22Rv1 (cell line): ENCODE measurements around the gene MAP3K20.

Experiments
- H3K27ac ChIP-seq: fragments of 450-650 bp; 2 replicates; pipeline ENCODE4 v1.5.1; 2017
- CTCF ChIP-seq: fragments of 450-650 bp; IDR thresholded peaks from 2 replicates; pipeline ENCODE4 v1.5.1; 2017; ENCODE audit warnings: mild to moderate bottlenecking
- ZFX ChIP-seq: fragments of 450-650 bp; IDR thresholded peaks from 2 replicates; pipeline ENCODE4 v1.6.1; 2017; ENCODE audit warnings: antibody characterized with exemption, borderline replicate concordance

The MAP3K20 gene

GRCh38 chr2:173215316-173215715 lies 139.7 kb downstream of the MAP3K20 start:
- no peak overlapping the region for H3K27ac ChIP-seq
- TF ChIP-seq ZFX (no peak), CTCF (no peak)

GRCh38 chr2:173216051-173216450 lies 140.4 kb downstream of the MAP3K20 start:
- H3K27ac ChIP-seq, result no peak overlapping the region
- TF ChIP-seq ZFX (no peak), CTCF (no peak)

GRCh38 chr2:173216668-173217067 lies 141.0 kb downstream of the MAP3K20 start:
- no peak for TF ChIP-seq CTCF
- TF ChIP-seq ZFX, result no peak
- no peak overlapping the region for H3K27ac ChIP-seq

DNA sequence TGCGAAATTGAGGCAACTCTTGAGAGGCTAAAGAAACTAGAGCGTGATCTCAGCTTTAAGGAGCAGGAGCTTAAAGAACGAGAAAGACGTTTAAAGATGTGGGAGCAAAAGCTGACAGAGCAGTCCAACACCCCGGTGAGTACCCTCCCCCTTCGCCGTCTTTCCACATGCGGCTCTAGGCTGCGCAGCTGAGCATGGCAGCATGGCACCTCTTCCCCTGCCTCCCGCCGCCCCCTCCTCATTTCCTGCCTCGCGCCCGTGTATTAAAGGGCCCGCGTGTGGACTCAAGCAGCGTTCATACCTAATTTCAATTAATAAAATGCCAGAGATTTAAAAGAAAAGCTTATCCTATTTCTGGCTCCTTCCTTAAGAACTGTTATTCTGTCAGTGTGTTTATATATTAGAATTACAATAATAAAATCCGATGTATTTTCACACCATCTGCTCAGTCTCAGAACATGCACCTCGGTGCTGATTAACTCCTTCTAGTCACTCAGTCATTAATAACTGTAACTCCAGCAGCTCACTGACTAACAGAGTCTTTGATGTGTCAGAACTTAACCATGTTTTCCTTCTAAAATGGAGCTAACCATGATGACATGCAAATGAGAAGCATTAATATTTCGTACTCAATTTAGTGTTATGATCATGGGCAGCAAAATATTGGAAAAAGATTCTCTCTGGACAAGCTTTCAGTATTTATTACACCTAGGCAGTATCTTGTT lies 141.6 kb downstream of the MAP3K20 start:
- TF ChIP-seq ZFX (no peak), CTCF (no peak)
- H3K27ac ChIP-seq, result no peak overlapping the region

GRCh38 chr2:173218326-173219056 lies 142.8 kb downstream of the MAP3K20 start:
- H3K27ac ChIP-seq, result no peak overlapping the region
- TF ChIP-seq ZFX (no peak), CTCF (no peak)

DNA sequence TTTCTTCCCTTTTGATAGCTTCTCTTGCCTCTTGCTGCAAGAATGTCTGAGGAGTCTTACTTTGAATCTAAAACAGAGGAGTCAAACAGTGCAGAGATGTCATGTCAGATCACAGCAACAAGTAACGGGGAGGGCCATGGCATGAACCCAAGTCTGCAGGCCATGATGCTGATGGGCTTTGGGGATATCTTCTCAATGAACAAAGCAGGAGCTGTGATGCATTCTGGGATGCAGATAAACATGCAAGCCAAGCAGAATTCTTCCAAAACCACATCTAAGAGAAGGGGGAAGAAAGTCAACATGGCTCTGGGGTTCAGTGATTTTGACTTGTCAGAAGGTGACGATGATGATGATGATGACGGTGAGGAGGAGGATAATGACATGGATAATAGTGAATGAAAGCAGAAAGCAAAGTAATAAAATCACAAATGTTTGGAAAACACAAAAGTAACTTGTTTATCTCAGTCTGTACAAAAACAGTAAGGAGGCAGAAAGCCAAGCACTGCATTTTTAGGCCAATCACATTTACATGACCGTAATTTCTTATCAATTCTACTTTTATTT lies 145.6 kb downstream of the MAP3K20 start:
- TF ChIP-seq CTCF (no peak), ZFX (no peak)
- H3K27ac ChIP-seq, result no peak overlapping the region

- no peak for TF ChIP-seq CTCF
- no peak overlapping the region for H3K27ac ChIP-seq
These were observed 146.4 kb downstream of the MAP3K20 start for GRCh38 chr2:173221937-173222594.
